DOHH2 (cell line): ENCODE data around the gene MIX23.

Source experiments
- H3F3A ChIP-seq: fragments of 200-600 bp; sonication (generic), shearing (Covaris generic); 2 replicates; pipeline ENCODE4 v1.6.0; 2016; ENCODE audit warnings: antibody characterized with exemption, mild to moderate bottlenecking; ENCODE audit not compliant: control insufficient read depth, insufficient read depth
- H3K27ac ChIP-seq: fragments of 200-600 bp; sonication (generic); 2 replicates; pipeline ENCODE4 v1.5.1; 2014; ENCODE audit warnings: low read depth, mild to moderate bottlenecking, low read length, moderate library complexity
- H3K27me3 ChIP-seq: fragments of 200-600 bp; sonication (generic); 2 replicates; pipeline ENCODE4 v1.6.1; 2014; ENCODE audit warnings: mild to moderate bottlenecking, low read length, mixed read lengths; ENCODE audit not compliant: control insufficient read depth
- H3K36me3 ChIP-seq: fragments of 200-600 bp; sonication (generic); 2 replicates; pipeline ENCODE4 v1.6.1; 2014; ENCODE audit warnings: mild to moderate bottlenecking, low read length, moderate library complexity, mixed read lengths; ENCODE audit not compliant: control insufficient read depth
- H3K4me1 ChIP-seq: fragments of 200-600 bp; sonication (generic); 2 replicates; pipeline ENCODE4 v1.6.1; 2014; ENCODE audit warnings: mild to moderate bottlenecking, low read length, mixed read lengths; ENCODE audit not compliant: control insufficient read depth
- H3K4me2 ChIP-seq: fragments of 200-600 bp; sonication (generic); 2 replicates; pipeline ENCODE4 v1.6.0; 2014; ENCODE audit warnings: mild to moderate bottlenecking, low read length, moderate library complexity
- H3K4me3 ChIP-seq: fragments of 200-600 bp; sonication (generic); 2 replicates; pipeline ENCODE4 v1.5.1; 2014; ENCODE audit warnings: mild to moderate bottlenecking, low read length, mixed read lengths
- H3K79me2 ChIP-seq: fragments of 200-600 bp; sonication (generic); 2 replicates; pipeline ENCODE4 v1.6.1; 2014; ENCODE audit warnings: mild to moderate bottlenecking, low read length, mixed read lengths; ENCODE audit not compliant: control insufficient read depth
- H3K9me2 ChIP-seq: fragments of 200-600 bp; sonication (generic); replicated peaks from 2 replicates; pipeline ENCODE4 v1.6.1; 2014; ENCODE audit warnings: mild to moderate bottlenecking, low read length, mixed read lengths; ENCODE audit not compliant: control insufficient read depth
- H3K9me3 ChIP-seq: fragments of 200-600 bp; sonication (generic); 2 replicates; pipeline ENCODE4 v1.6.1; 2014; ENCODE audit warnings: antibody characterized with exemption, low read length, mixed read lengths; ENCODE audit not compliant: control insufficient read depth, insufficient read depth
- H4K20me1 ChIP-seq: fragments of 200-600 bp; sonication (generic); 2 replicates; pipeline ENCODE4 v1.6.0; 2014; ENCODE audit warnings: low read depth, mild to moderate bottlenecking, antibody characterized with exemption, low read length, moderate library complexity; ENCODE audit not compliant: control insufficient read depth, insufficient read depth
- EZH2phosphoT487 ChIP-seq: fragments of 200-600 bp; sonication (generic); IDR thresholded peaks from 2 replicates; pipeline ENCODE4 v1.6.1; 2017; ENCODE audit warnings: borderline replicate concordance, mild to moderate bottlenecking, antibody characterized with exemption, low read length, moderate library complexity, mixed read lengths
- TF ChIP-seq, protein P1 (sequence below): fragments of 200-600 bp; sonication (generic); IDR thresholded peaks from one replicate; pipeline ENCODE4 v1.5.1; 2014; ENCODE audit warnings: antibody characterized with exemption, mild to moderate bottlenecking, low read depth, low read length; ENCODE audit not compliant: poor library complexity, severe bottlenecking

The MIX23 gene

DNA sequence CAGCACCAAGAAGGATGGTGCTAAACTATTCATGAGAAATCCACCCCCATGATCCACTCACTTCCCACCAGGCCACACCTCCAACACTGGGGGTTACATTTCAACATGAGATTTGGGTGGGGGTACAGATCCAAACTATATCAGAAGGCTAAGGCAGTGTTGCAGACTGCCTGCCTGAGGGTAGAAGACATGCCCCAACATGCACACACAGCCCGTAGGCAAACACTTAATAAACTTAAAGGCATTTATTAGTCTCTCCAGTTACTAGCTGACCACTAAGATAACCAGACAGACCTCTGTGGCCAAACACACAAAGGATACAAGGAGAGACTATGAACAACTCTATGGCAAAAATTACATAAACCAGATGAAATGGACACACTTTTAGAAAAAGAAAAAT, 11.1 kb upstream of the MIX23 start:
- Histone ChIP-seq H3F3A (0 out of 2 replicates have a peak, but pooled peaks cover 2% of the 10 kb centered on the region), H3K9me2 (no peaks in the 10 kb centered on the region), H3K4me2 (no peak overlapping the region), H3K9me3 (no peaks in the 10 kb centered on the region), H4K20me1 (peaks cover 7% of the 10 kb centered on the region; the same call in 1 of the 2 replicates), H3K27ac (no peak overlapping the region), H3K27me3 (no peaks in the 10 kb centered on the region), H3K79me2 (peaks cover 55% of the 10 kb centered on the region), H3K4me1 (peaks cover 1% of the 10 kb centered on the region), H3K4me3 (no peak overlapping the region), H3K36me3 (peaks cover 42% of the 10 kb centered on the region)
- TF ChIP-seq, protein P1, sequence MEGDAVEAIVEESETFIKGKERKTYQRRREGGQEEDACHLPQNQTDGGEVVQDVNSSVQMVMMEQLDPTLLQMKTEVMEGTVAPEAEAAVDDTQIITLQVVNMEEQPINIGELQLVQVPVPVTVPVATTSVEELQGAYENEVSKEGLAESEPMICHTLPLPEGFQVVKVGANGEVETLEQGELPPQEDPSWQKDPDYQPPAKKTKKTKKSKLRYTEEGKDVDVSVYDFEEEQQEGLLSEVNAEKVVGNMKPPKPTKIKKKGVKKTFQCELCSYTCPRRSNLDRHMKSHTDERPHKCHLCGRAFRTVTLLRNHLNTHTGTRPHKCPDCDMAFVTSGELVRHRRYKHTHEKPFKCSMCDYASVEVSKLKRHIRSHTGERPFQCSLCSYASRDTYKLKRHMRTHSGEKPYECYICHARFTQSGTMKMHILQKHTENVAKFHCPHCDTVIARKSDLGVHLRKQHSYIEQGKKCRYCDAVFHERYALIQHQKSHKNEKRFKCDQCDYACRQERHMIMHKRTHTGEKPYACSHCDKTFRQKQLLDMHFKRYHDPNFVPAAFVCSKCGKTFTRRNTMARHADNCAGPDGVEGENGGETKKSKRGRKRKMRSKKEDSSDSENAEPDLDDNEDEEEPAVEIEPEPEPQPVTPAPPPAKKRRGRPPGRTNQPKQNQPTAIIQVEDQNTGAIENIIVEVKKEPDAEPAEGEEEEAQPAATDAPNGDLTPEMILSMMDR = no peak
- TF ChIP-seq EZH2phosphoT487 = no peak

DNA sequence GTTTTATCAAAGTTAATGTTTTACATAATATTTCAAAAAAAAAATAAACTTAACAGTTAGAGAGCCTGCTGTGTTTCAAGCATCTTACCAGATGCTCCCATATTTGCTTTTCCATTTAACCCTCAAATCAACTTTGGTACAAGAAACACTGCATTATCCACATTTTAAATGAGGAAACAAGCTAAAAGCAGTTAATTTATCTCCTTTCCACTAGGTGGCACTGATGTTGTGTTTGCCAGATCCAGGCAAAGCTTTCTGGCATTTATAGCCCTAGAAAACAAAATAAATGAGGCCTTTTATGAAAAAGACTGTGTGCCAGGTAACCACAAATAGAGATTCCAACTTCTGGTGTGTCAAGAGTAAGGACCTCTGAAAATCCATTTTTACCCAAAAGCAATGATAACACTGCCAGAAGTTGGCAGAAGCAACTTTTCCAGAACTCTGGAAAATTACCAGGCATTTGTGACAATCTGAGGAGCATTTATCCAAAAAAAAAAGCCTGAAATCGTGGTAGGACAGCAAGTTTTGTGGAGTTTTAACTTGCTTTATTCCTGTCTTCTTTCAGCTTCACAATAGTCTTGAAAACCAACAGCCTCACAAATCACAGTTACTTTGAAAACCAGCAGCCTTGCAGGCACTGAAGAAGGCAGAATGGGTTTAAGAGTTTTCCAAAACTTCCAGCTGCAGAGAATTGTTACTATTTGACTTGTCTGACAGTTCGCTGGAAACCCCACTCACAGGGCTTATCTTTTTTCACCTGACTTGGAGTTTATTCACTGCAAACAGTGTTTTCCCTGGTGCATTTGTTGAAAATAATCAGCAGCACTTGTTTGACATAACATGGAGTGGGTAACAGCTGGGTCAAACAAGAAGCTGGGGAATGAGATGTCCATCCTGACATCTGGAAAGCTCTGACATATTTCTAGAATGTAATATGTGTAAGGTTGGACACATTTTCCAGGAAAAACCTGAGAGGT, 10.1 kb upstream of the MIX23 start:
- Histone ChIP-seq H3K27me3 (no peaks in the 10 kb centered on the region), H3K9me2 (no peaks in the 10 kb centered on the region), H3F3A (0 out of 2 replicates have a peak, but pooled peaks cover 2% of the 10 kb centered on the region), H3K4me1 (peaks cover 12% of the 10 kb centered on the region), H3K79me2 (peaks cover 58% of the 10 kb centered on the region), H3K4me3 (no peak overlapping the region), H3K27ac (no peak overlapping the region), H4K20me1 (peaks cover 7% of the 10 kb centered on the region; the same call in 1 of the 2 replicates), H3K36me3 (peaks cover 44% of the 10 kb centered on the region), H3K4me2 (no peak overlapping the region), H3K9me3 (no peaks in the 10 kb centered on the region)
- TF ChIP-seq, protein P1 = peak; percentile 78
- TF ChIP-seq EZH2phosphoT487 = no peak

DNA sequence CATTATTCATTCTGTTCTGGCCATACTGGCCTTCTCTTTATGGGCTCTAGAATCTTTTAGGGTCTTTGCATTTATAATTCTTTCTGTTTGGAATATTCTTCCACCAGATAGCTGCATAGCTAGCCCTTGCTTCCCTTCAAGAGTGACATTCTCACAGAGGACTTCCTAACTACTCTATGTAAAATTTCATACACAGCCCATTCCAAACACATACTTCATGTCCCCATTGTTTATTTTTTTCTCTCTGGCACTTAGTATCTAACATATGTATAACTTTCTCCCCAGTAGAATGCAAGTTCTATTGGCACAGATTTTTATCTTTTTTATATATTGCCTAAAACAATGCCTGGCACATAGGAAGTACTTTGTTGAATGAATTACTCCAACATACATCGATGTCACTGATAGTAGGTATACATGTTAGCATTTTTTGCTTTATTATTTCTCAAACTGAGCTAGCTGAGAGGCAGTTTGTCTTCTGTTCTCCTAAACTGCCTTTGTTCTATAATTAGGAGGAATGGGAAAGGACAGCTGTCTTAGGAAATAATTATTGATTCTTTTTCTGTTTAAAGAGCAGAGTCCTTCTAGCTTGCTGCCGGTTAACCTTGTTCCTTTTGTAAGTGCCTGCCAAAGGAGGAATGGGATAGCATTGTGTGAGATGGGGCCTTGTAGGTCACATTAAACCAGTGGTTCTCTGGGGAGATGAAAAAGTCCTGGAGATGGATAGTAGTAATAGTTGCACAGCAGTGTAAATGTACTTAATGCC, 8.8 kb upstream of the MIX23 start:
- Histone ChIP-seq H3K27ac (no peak overlapping the region), H3K36me3 (peaks cover 57% of the 10 kb centered on the region), H3K4me3 (no peak overlapping the region), H3F3A (0 out of 2 replicates have a peak, but pooled peaks cover 2% of the 10 kb centered on the region), H4K20me1 (peaks cover 7% of the 10 kb centered on the region; the same call in 1 of the 2 replicates), H3K9me3 (no peaks in the 10 kb centered on the region), H3K4me1 (peaks cover 24% of the 10 kb centered on the region), H3K9me2 (no peaks in the 10 kb centered on the region), H3K4me2 (no peak overlapping the region), H3K27me3 (no peaks in the 10 kb centered on the region), H3K79me2 (peaks cover 69% of the 10 kb centered on the region)
- TF ChIP-seq EZH2phosphoT487 = no peak
- TF ChIP-seq, protein P1 = no peak
